EL (cell line): ENCODE measurements around the gene UPK1B.
A peak's percentile ranks its signal among the peaks of the same experiment; 100 is the strongest.

Experiments used
- DNase-seq: peaks from one replicate; pipeline ENCODE4 v3.0.0-alpha.2; 2016

Gene UPK1B

DNA sequence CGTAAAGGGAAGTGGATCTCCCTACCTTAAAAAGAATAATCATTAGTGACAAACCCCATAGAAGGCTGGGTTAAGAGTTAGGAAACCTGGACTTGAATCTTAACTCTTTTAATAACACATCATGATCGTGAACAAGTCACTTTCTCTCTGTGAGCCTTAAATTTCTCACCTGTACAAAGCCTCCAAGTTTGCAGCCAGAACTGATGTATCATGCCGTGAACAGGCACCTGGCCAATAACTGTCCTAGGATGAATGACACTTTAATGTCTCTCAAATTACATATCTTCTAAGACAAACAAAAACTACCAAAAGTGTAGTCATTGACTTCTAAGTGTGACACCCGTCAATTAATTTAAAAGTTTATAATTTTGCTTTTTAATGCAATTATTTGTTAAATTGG lies 3.9 kb downstream of the UPK1B start:
- no peak for DNase-seq

DNA sequence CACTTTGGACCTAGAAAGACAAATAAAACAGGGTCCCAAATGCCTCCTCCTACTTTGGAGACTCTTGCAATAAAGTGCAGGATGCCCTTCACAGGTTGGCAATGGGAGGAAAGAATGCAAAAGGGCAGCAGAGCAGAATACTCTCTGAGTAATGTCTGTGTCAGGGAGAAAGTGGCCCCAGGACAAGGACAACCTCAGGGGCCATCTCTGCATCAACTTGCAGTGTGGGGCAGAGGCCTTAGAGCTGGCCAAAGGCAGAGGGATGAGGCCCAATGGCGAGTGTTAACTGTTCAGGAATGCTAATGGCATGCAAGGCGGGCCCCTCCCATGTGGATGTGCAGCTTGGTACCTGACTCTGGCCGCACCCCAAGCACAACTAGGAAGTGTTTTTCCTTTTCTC lies 8.4 kb downstream of the UPK1B start:
- peak; percentile 82 for DNase-seq

DNA sequence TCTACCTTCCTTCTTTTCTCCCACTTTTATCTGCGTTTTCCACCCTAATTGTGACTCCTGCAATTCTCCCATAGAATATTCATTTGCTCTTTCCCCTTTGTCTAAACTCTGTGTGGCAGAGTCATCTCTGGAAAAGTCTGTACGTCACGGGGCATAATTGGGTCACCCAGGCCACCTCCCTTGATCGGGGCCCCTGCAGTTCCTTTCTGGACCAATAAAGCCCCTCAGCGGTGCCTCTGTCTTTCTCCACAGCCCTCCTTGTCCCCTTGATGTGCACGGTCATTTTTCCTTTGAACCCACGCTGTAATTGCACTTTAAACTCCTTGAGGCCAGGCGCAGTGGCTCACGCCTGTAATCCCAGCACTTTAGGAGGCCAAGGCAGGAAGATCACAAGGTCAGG lies 10.7 kb downstream of the UPK1B start:
- DNase-seq = no peak

DNA sequence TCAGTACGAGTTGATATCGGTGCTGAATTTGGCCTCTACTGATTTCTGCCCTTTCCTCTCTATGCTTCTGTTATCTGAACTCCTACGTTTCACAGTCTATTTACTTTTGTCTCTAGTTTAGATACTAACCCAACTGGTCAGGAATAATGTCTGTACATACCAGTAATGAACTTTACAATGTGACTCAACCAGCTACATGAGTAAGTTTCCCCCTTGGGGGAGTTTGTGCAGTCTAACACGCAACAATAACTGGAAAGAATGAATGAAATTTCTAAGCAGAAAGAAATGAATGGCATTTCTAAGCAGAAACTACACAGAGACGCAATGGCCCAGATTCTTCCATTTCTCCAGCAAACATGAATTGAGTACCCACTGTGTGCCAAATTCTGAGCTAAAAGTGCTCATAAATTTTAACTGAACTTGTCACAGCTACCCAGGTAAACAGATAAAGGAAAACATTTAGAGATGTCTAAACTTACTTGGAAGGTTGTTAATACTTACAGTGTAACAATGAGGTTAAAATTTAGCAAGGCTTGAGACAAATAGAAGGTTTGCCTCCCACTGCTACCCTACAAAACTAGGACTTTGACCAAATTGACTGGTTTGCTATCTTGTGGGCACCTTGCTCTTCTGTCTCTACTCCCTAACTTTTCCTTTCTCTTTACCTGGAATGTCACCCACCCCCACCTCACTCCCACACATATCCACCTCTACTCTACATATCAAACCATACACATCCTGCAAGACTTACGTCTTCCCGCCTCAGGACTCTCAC lies 11.6 kb downstream of the UPK1B start:
- DNase-seq = peak; percentile 89

- peak; percentile 17 for DNase-seq
Measured at GRCh38 chr3:119187266-119187665, 13.9 kb downstream of the UPK1B start.

- no peak for DNase-seq
Measured at GRCh38 chr3:119191800-119192199, 18.4 kb downstream of the UPK1B start.

DNA sequence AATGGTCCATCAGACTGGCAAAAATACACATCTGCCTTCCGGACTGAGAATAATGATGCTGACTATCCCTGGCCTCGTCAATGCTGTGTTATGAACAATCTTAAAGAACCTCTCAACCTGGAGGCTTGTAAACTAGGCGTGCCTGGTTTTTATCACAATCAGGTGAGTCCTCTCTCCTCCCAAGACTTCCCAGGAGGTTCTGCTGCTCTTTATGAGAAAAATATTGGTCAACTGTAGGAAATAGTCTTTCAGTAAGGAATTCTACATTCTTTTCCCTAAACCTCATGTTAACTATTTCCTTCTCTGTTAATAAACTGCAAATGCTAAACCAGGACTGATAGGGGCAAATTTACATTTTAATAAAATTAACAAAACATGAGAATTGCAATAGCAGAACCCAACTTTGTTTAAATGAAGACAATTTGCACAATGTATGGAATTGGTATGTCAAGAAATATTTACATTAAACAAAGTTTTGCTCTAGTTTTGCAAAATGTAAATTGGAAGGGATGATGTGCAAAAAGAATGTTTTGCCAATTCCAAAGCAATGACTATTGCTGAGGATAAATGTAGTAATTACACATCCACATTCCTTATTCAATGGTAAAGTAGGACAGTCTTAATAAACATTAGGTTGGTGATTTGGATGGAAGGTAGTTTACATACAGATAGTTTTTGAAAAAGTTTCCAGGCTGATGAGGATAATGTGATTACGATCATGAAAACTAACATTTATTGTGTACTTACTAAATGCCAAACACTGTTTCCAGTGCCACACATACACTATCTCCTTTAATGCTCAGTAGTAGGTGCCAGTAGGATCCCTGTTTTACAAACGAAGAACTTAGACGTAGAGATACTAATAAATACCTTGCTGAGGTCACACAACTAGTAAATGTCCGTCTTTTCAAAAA lies 21.1 kb downstream of the UPK1B start:
- peak; percentile 59 for DNase-seq

DNA sequence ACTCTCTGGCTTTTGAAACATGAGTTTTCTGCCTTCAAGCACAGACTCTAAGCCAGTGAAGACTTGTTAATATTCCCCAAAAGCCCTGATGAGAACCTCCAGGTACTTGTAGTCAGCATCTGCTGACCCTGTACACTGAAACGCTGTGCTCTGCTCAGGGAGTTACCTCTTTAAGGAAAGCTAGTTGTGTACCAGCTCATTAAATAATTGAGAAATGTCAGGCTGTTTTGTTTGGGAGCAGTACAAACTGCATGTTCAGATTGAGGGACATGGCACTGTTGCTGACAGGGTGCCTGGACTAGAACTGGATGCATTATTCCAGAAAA lies 21.7 kb downstream of the UPK1B start:
- no peak for DNase-seq

GRCh38 chr3:119195911-119196310 lies 22.5 kb downstream of the UPK1B start:
- DNase-seq = peak; percentile 65

GRCh38 chr3:119205209-119205608 lies 31.8 kb downstream of the UPK1B start:
- DNase-seq = no peak

DNA sequence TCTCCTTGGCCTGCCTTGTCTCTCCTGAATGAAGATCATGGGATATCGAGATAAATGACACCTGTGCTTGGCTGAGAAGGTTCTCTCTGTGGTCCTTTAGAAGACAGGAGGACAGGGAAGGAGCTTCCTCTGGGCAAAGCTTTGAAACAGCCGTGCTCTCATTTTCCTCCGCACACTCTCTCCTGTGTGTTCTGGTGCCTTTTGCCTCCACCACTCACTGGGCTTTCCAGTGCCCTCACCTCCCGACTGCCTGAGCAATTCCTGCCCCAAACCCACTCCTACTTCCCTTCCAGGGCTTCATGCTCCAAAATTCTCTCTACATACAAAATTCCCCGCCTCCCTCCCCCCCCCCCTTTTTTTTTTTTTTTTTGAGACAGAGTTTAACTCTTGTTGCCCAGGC lies 32.3 kb downstream of the UPK1B start:
- no peak for DNase-seq

- no peak for DNase-seq
Measured at GRCh38 chr3:119206611-119207511, 33.5 kb downstream of the UPK1B start.

DNA sequence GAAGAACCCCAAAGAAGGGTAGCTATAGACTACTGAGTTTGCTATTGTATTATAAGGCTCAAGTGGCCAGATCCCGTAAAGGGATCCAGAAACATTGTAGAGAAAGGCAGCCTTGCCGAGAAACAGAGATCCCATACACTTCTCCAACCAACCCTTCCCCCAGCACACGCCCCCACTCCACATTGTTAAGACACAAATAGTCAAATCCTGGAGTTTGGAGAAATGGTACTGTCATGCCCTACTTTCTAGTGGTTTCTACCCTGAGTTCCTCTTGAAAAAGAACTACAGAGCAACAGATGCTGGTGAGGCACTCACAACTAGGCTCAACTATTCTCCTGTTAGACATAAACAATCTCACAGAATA lies 34.1 kb downstream of the UPK1B start:
- DNase-seq = no peak

- no peak for DNase-seq
Measured at GRCh38 chr3:119211193-119211592, 37.8 kb downstream of the UPK1B start.

DNA sequence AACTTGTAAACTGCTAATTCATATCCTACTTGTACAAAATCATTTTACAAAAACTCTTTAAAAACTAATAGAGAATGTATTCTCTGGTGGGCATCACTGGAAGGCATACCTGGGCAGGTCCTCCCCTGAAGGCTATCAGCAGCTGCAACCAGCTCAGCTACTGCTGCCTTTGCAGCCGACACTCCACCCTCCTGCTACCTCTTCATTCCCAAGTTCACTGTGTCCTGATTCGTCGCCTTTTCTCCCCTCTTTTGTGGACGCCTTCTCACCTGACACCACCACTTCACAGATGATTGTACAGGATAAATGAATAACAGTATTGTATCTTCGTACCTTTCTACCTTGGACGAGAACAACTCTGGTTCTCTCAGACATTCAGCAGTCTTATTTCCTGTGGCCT lies 38.4 kb downstream of the UPK1B start:
- no peak for DNase-seq

GRCh38 chr3:119219069-119219468 lies 45.7 kb downstream of the UPK1B start:
- DNase-seq = no peak

GRCh38 chr3:119220198-119220597 lies 46.8 kb downstream of the UPK1B start:
- no peak for DNase-seq

- no peak for DNase-seq
Measured at GRCh38 chr3:119220970-119221667, 47.7 kb downstream of the UPK1B start.

- DNase-seq = no peak
Measured at GRCh38 chr3:119221779-119222320, 48.5 kb downstream of the UPK1B start.

DNA sequence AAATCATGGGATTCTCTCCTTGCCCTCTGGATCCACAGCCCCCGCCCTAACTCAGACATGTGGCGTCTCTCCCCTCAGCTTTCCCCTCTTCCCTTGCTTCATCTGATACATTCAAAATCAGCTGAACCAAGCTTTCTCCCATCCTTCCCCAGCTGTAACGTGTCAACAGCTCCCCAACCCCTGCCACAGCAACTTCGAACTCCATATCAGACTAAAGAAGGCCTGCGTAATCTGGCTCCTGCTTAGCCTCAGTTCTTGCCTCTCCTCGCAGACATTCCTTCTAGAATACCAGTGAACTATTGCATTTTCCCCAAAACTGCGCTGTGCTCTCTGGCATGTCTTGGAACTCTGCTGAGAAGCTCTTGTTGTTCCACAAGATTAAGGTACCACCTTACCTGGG lies 49.0 kb downstream of the UPK1B start:
- DNase-seq = no peak

GRCh38 chr3:119223511-119223910 lies 50.1 kb downstream of the UPK1B start:
- no peak for DNase-seq

- DNase-seq = no peak
Measured at GRCh38 chr3:119225121-119225520, 51.7 kb downstream of the UPK1B start.
